Ascending aorta (tissue), 2 donors: Measurements from ENCODE around the gene ZNF500. TPM values are rescaled to one million over a fixed set of nuclear protein-coding genes. Genes with fewer than 3 reads are reported as not detected.
"Not testable (repeated sequence)": the region's sequence is repeated elsewhere in the genome, so short reads cannot be mapped to it uniquely, and the experiment has no call there.

Experiments used
- DNase-seq, 2 donors: peaks; one replicate each; pipeline ENCODE4 v3.0.0-alpha.2; 2019; ENCODE audit warnings: low spot score in 2 of 2
- H3K27ac ChIP-seq, 2 donors: fragments of 200-600 bp; sonication (generic); one replicate each; pipeline ENCODE4 v1.5.1; 2016 to 2017; ENCODE audit warnings: mild to moderate bottlenecking in 1 of 2
- H3K27me3 ChIP-seq: fragments of 200-600 bp; sonication (generic); one replicate; pipeline ENCODE4 v1.5.1; 2017
- H3K36me3 ChIP-seq, 2 donors: fragments of 200-600 bp; sonication (generic); one replicate each; pipeline ENCODE4 v1.5.1; 2016
- H3K4me1 ChIP-seq, 2 donors: fragments of 200-600 bp; sonication (generic); one replicate each; pipeline ENCODE4 v1.5.1; 2016 to 2017; ENCODE audit warnings: mild to moderate bottlenecking in 1 of 2
- H3K4me3 ChIP-seq, 2 donors: fragments of 200-600 bp; sonication (generic); one replicate each; pipeline ENCODE4 v1.5.1; 2016 to 2017; ENCODE audit warnings: mild to moderate bottlenecking in 1 of 2
- H3K9me3 ChIP-seq, 2 donors: fragments of 200-600 bp; sonication (generic); one replicate each; pipeline ENCODE4 v1.5.1; 2016
- intact Hi-C: fragments of 100-400 bp; cut with DNase I; formaldehyde crosslinking; loops from one replicate; pipeline ENCODE4 v1.15.1; 2023
- total RNA-seq: library from RNA; depleted of rRNA; stranded (reverse); fragments of >200 nt; gene quantifications from one replicate; pipeline ENCODE4 v1.1.0, GENCODE V29; 2016
- TF ChIP-seq, protein P1 (sequence below), 3 experiments: fragments of 200-600 bp in 2 of 3; fragments of 450-650 bp in 1 of 3; sonication (generic) in 2 of 3; IDR thresholded peaks; one replicate each; pipeline ENCODE4 v1.5.1; 2016 to 2019; ENCODE audit warnings: antibody characterized with exemption in 3 of 3, mild to moderate bottlenecking in 1 of 3, moderate library complexity in 1 of 3

Gene ZNF500
- total RNA-seq, 1 donor from 2014 or later: 13.7 TPM

GRCh38 chr16:4788489-4788889 is 21.5 kb upstream of the ZNF500 start:
- H3K4me1 ChIP-seq: no peaks in the 10 kb centered on the region
- intact Hi-C loops: no loop called here
- no peak overlapping the region for H3K4me3 ChIP-seq
- TF ChIP-seq, protein P1, sequence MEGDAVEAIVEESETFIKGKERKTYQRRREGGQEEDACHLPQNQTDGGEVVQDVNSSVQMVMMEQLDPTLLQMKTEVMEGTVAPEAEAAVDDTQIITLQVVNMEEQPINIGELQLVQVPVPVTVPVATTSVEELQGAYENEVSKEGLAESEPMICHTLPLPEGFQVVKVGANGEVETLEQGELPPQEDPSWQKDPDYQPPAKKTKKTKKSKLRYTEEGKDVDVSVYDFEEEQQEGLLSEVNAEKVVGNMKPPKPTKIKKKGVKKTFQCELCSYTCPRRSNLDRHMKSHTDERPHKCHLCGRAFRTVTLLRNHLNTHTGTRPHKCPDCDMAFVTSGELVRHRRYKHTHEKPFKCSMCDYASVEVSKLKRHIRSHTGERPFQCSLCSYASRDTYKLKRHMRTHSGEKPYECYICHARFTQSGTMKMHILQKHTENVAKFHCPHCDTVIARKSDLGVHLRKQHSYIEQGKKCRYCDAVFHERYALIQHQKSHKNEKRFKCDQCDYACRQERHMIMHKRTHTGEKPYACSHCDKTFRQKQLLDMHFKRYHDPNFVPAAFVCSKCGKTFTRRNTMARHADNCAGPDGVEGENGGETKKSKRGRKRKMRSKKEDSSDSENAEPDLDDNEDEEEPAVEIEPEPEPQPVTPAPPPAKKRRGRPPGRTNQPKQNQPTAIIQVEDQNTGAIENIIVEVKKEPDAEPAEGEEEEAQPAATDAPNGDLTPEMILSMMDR (IDR thresholded peaks at IDR 0.05): no peak
- no peak overlapping the region for H3K27ac ChIP-seq
- H3K27me3 ChIP-seq: no peaks in the 10 kb centered on the region
- no peaks in the 10 kb centered on the region for H3K36me3 ChIP-seq
- H3K9me3 ChIP-seq: no peaks in the 10 kb centered on the region
- no peak for DNase-seq

DNA sequence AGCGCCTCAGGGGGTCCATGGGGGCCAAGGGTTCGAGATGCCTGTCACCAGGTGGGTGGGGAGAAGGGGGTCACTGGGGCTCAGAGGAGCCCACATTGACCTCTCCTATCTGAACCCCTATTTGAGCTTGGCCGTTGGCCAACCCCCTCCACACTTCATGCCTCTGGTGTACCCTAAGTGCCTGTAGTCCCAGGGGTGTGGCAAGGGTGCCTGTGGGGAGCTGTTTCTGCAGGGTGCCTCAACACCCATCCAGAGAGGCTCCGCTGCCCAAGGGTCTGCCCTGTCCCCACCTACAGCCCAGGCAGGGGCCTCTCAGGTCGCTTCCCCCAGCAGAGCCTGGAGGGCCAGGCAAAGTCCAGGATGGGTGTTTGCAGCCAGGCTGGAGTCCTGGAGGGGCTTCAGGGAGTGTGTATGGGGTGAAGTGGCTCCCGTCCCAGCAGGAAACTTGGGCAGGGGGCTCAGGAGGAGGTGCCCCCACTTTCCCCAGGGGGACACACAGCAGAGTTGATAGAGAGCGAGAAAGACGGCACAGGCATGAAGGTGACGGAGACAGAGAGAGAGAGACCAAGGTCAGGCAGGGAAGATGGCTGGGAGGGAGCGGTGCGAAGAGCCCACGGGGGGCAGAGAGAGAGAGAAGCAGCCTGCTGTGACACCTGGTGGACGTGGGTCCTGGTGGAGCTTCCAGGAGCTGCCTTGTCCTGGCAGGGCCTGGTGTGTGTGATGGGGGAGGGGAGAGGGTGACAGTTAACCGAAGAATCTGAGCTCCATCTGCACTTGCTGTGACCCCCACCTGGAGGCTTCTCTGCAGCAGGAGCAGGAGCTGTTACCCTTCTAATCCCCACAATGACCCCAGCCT is 20.9 kb upstream of the ZNF500 start, which contains the start of gene SEPTIN12:
TSS of gene SEPTIN12 (minus strand) at position 719 of the 856 bp plus-strand sequence. CDS start at position 19, 700 bp downstream.
- no peaks in the 10 kb centered on the region for H3K4me1 ChIP-seq
- intact Hi-C loops: no loop called here

DNA sequence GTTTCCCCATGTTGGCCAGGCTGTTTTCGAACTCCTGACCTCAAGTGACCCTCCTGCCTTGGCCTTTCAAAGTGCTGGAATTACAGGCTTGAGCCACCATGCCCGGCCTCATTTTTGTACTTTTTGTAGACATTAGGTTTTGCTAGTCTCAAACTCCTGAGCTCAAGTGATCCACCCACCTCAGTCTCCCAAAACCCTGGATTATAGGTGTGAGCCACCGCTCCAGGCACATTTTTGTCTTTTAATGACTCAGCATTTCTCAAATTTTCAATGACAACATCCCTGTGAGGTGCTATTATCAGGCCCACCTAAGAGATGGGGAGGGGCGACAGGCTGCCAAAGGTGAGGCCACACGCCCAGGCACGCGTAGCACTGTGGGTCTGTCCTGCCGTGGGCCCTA is 20.1 kb upstream of the ZNF500 start:
- no peaks in the 10 kb centered on the region for H3K36me3 ChIP-seq
- H3K27ac ChIP-seq: no peak overlapping the region
- TF ChIP-seq, protein P1 (IDR thresholded peaks at IDR 0.05): no peak
- H3K9me3 ChIP-seq: no peaks in the 10 kb centered on the region
- no peak for DNase-seq
- H3K4me3 ChIP-seq: no peak overlapping the region
- H3K27me3 ChIP-seq: no peaks in the 10 kb centered on the region
- H3K4me1 ChIP-seq: no peaks in the 10 kb centered on the region
- intact Hi-C loops: no loop called here

More for the DNA sequence above, 20.9 kb upstream of the ZNF500 start, which contains the start of gene SEPTIN12:
- no peaks in the 10 kb centered on the region for H3K27me3 ChIP-seq
- no peaks in the 10 kb centered on the region for H3K9me3 ChIP-seq
- TF ChIP-seq, protein P1 (IDR thresholded peaks at IDR 0.05): no peak
- DNase-seq: no peak
- no peaks in the 10 kb centered on the region for H3K36me3 ChIP-seq
- no peak within 1 kb of the TSS for H3K4me3 ChIP-seq
- no peak within 1 kb of the TSS for H3K27ac ChIP-seq

GRCh38 chr16:4785758-4786433 is 18.9 kb upstream of the ZNF500 start:
- H3K36me3 ChIP-seq: no peaks in the 10 kb centered on the region
- H3K4me1 ChIP-seq: no peaks in the 10 kb centered on the region
- intact Hi-C loops: no loop called here
- no peak for DNase-seq
- TF ChIP-seq, protein P1 (IDR thresholded peaks at IDR 0.05): no peak
- H3K9me3 ChIP-seq: no peaks in the 10 kb centered on the region
- no peak overlapping the region for H3K27ac ChIP-seq
- H3K27me3 ChIP-seq: no peaks in the 10 kb centered on the region
- H3K4me3 ChIP-seq: no peak overlapping the region

GRCh38 chr16:4784444-4784987 is 17.6 kb upstream of the ZNF500 start:
- intact Hi-C loops, H3K9me3 ChIP-seq: not testable (repeated sequence)

DNA sequence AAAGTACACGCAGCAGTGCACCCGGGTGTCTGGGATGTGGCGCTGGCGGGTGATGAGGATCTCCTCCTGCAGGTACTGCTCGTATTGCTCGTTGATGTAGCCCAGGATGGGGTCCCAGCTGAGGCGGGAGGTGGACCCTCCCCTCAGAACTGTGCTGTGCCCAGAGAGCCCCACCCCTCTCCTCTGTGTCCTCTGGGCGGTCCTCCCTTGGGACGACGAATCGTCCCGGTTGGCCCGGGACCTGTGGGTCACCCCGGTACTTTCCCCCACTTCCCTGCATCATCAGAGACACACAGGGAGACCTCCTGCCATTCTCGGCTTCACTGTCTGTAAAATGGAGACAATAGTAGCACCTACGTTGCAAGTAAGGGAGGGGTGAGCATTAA is 17.0 kb upstream of the ZNF500 start:
- no peak overlapping the region for H3K4me3 ChIP-seq
- intact Hi-C loops: no loop called here
- H3K36me3 ChIP-seq: no peaks in the 10 kb centered on the region
- TF ChIP-seq, protein P1 (IDR thresholded peaks at IDR 0.05): no peak
- no peak for DNase-seq
- no peaks in the 10 kb centered on the region for H3K9me3 ChIP-seq
- H3K4me1 ChIP-seq: no peaks in the 10 kb centered on the region
- H3K27me3 ChIP-seq: no peaks in the 10 kb centered on the region
- no peak overlapping the region for H3K27ac ChIP-seq

More at GRCh38 chr16:4784444-4784987, 17.6 kb upstream of the ZNF500 start:
- H3K27me3 ChIP-seq, H3K4me1 ChIP-seq, H3K27ac ChIP-seq, DNase-seq, H3K4me3 ChIP-seq, H3K36me3 ChIP-seq: not testable (repeated sequence)
